SK-N-SH (cell line): ENCODE data around the gene SRD5A3. TPM values are rescaled to one million over a fixed set of nuclear protein-coding genes. Genes with fewer than 3 reads are reported as not detected.

ENCODE experiments used
- CTCF ChIA-PET: fragments of 300-600, 350-600 bp; formaldehyde crosslinking; extraction: SDS; loops from one replicate; lab custom pipeline; 2021; lab: Yijun Ruan, JAX
- POLR2A ChIA-PET: fragments of 350-600 bp; sonication (Branson Sonifier 250); formaldehyde crosslinking; extraction: SDS; loops from one replicate; lab custom pipeline; 2020; ENCODE audit warnings: antibody characterized with exemption, inconsistent platforms; lab: Yijun Ruan, JAX
- DNase-seq: peaks from one replicate; pipeline ENCODE4 v3.0.0; 2012
- H2AFZ ChIP-seq: fragments of 200-600 bp; sonication (generic); 2 replicates; pipeline ENCODE4 v1.8.1; 2016; ENCODE audit warnings: antibody characterized with exemption, mild to moderate bottlenecking, low read depth
- H3F3A ChIP-seq: fragments of 200-600 bp; sonication (generic); replicated peaks from 2 replicates; pipeline ENCODE3; 2016; ENCODE audit warnings: antibody characterized with exemption, mild to moderate bottlenecking; ENCODE audit not compliant: insufficient read depth
- H3K27ac ChIP-seq, 2 experiments: fragments of 200-500 bp in 1 of 2; fragments of 200-600 bp in 1 of 2; sonication (Bioruptor generic) in 1 of 2; sonication (generic), shearing (Covaris generic) in 1 of 2; 2 replicates each; pipeline versions ENCODE4 v1.5.1 to v1.6.1; 2014 to 2016; ENCODE audit warnings: low read depth in 2 of 2, inconsistent platforms in 1 of 2, low read length in 1 of 2, mild to moderate bottlenecking in 1 of 2, mixed read lengths in 1 of 2
- H3K27me3 ChIP-seq: fragments of 200-600 bp; sonication (generic), shearing (Covaris generic); 2 replicates; pipeline ENCODE4 v1.6.1; 2016; ENCODE audit warnings: mixed run types; ENCODE audit not compliant: insufficient read depth
- H3K36me3 ChIP-seq, 2 experiments: fragments of 200-500 bp in 1 of 2; fragments of 200-600 bp in 1 of 2; sonication (Bioruptor generic) in 1 of 2; sonication (generic) in 1 of 2; replicated peaks in 1 of 2; 2 replicates each; pipeline versions ENCODE3 to v1.5.1; 2014 to 2016; ENCODE audit warnings: low read length in 1 of 2, mild to moderate bottlenecking in 1 of 2; ENCODE audit not compliant: insufficient read depth in 2 of 2, control insufficient read depth in 1 of 2
- H3K4me1 ChIP-seq, 2 experiments: fragments of 200-500 bp in 1 of 2; fragments of 200-600 bp in 1 of 2; sonication (Bioruptor generic) in 1 of 2; sonication (generic), shearing (Covaris generic) in 1 of 2; 2 replicates each; pipeline versions ENCODE4 v1.5.1 to v1.6.1; 2014 to 2016; ENCODE audit warnings: low read depth in 1 of 2, low read length in 1 of 2, mixed run types in 1 of 2; ENCODE audit not compliant: insufficient read depth in 2 of 2, control insufficient read depth in 1 of 2
- H3K4me2 ChIP-seq: fragments of 200-600 bp; sonication (generic), shearing (Covaris generic); 2 replicates; pipeline ENCODE4 v1.6.1; 2017; ENCODE audit warnings: mixed run types
- H3K4me3 ChIP-seq, 2 experiments: fragments of 200-500 bp in 1 of 2; fragments of 200-600 bp in 1 of 2; sonication (Bioruptor generic) in 1 of 2; sonication (generic), shearing (Covaris generic) in 1 of 2; 2 replicates each; pipeline versions ENCODE4 v1.5.1 to v1.8.1; 2014 to 2016; ENCODE audit warnings: low read depth in 2 of 2, inconsistent platforms in 1 of 2, low read length in 1 of 2, mild to moderate bottlenecking in 1 of 2, mixed read lengths in 1 of 2, moderate library complexity in 1 of 2
- H3K79me2 ChIP-seq: fragments of 200-600 bp; sonication (generic); 2 replicates; pipeline ENCODE4 v1.8.1; 2017; ENCODE audit warnings: mild to moderate bottlenecking; ENCODE audit not compliant: insufficient read depth
- H3K9ac ChIP-seq: fragments of 200-600 bp; sonication (generic); 2 replicates; pipeline ENCODE4 v1.6.1; 2017; ENCODE audit warnings: mixed run types
- H3K9me2 ChIP-seq: fragments of 200-600 bp; sonication (generic); 2 replicates; pipeline ENCODE4 v1.6.1; 2017; ENCODE audit warnings: mixed run types
- H3K9me3 ChIP-seq: fragments of 200-600 bp; sonication (generic); 2 replicates; pipeline ENCODE4 v1.6.1; 2017; ENCODE audit warnings: mixed run types, mild to moderate bottlenecking, moderate library complexity
- H4K20me1 ChIP-seq: fragments of 200-600 bp; sonication (generic); 2 replicates; pipeline ENCODE4 v1.6.1; 2017; ENCODE audit warnings: mild to moderate bottlenecking, mixed run types; ENCODE audit not compliant: insufficient read depth
- CHD2 ChIP-seq: fragments of 150-350 bp; IDR thresholded peaks from 2 replicates; pipeline ENCODE4 v1.6.1; 2018; ENCODE audit warnings: low read length; ENCODE audit not compliant: partially characterized antibody
- ELF1 ChIP-seq: IDR thresholded peaks from 2 replicates; pipeline ENCODE4 v1.4.0; 2012
- FOXJ3 ChIP-seq: sonication (generic); formaldehyde crosslinking; IDR thresholded peaks from 2 replicates; pipeline ENCODE4 v1.5.1; 2020; ENCODE audit warnings: mild to moderate bottlenecking, missing genetic modification reagents
- IRF3 ChIP-seq: fragments of 150-350 bp; IDR thresholded peaks from 2 replicates; pipeline ENCODE4 v1.6.1; 2016; ENCODE audit warnings: mild to moderate bottlenecking, low read depth, low read length
- JUND ChIP-seq: IDR thresholded peaks from 2 replicates; pipeline ENCODE4 v1.4.0; 2012
- MAX ChIP-seq: IDR thresholded peaks from 2 replicates; pipeline ENCODE4 v1.4.0; 2012; ENCODE audit warnings: low read depth
- NFIC ChIP-seq: IDR thresholded peaks from 2 replicates; pipeline ENCODE4 v1.4.0; 2012; ENCODE audit warnings: borderline replicate concordance
- POLR2AphosphoS5 ChIP-seq: IDR thresholded peaks from 2 replicates; pipeline ENCODE4 v1.6.1; 2012; ENCODE audit warnings: low read depth, low read length
- RCOR1 ChIP-seq: fragments of 150-350 bp; IDR thresholded peaks from 2 replicates; pipeline ENCODE4 v1.6.1; 2017; ENCODE audit warnings: antibody characterized with exemption, low read length
- RFX5 ChIP-seq: IDR thresholded peaks from 2 replicates; pipeline ENCODE4 v1.6.1; 2012; ENCODE audit warnings: mild to moderate bottlenecking, improper control_type of control experiment, low read length
- SIN3A ChIP-seq: IDR thresholded peaks from 2 replicates; pipeline ENCODE4 v1.6.1; 2012; ENCODE audit warnings: low read depth, mild to moderate bottlenecking, low read length, moderate library complexity, borderline replicate concordance
- SMC3 ChIP-seq: IDR thresholded peaks from 2 replicates; pipeline ENCODE4 v1.6.1; 2012; ENCODE audit warnings: low read depth, low read length, improper control_type of control experiment
- TAF1 ChIP-seq: IDR thresholded peaks from 2 replicates; pipeline ENCODE4 v1.6.1; 2012; ENCODE audit warnings: low read depth, mild to moderate bottlenecking, low read length, moderate library complexity, borderline replicate concordance
- TCF12 ChIP-seq: IDR thresholded peaks from 2 replicates; pipeline ENCODE4 v1.4.0; 2012
- YY1 ChIP-seq: IDR thresholded peaks from 2 replicates; pipeline ENCODE4 v1.4.0; 2012; ENCODE audit warnings: low read depth, mild to moderate bottlenecking
- WGBS: methylation state at CpG from one replicate; pipeline ENCODE4 v1.1.6; 2017; ENCODE audit warnings: low lambda C conversion rate; 5-methylcytosine and 5-hydroxymethylcytosine counted together
- polyA plus RNA-seq, 3 experiments: library from polyadenylated mRNA; depleted of rRNA; stranded (reverse); fragments of >200 nt; gene quantifications; 2 replicates each; pipeline ENCODE4 v1.2.3, GENCODE V29; 2012
- TF ChIP-seq, protein P1 (sequence below): IDR thresholded peaks from 2 replicates; pipeline ENCODE4; 2012
- TF ChIP-seq, protein P2 (sequence below): fragments of 200-600 bp; sonication (generic); IDR thresholded peaks from 2 replicates; pipeline ENCODE4 v1.6.1; 2017; ENCODE audit warnings: antibody characterized with exemption, mild to moderate bottlenecking, moderate library complexity

Gene SRD5A3
- polyA plus RNA-seq, 1 of the 3 experiments (the other 2 are of a cell fraction), result 5.1 TPM

- TF ChIP-seq IRF3, result no peak
- TF ChIP-seq RFX5, result no peak
- no peak for TF ChIP-seq MAX
- TF ChIP-seq, protein P1, sequence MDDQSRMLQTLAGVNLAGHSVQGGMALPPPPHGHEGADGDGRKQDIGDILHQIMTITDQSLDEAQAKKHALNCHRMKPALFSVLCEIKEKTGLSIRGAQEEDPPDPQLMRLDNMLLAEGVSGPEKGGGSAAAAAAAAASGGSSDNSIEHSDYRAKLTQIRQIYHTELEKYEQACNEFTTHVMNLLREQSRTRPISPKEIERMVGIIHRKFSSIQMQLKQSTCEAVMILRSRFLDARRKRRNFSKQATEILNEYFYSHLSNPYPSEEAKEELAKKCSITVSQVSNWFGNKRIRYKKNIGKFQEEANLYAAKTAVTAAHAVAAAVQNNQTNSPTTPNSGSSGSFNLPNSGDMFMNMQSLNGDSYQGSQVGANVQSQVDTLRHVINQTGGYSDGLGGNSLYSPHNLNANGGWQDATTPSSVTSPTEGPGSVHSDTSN, result no peak
- no peak for TF ChIP-seq YY1
- TF ChIP-seq POLR2AphosphoS5, result no peak
- TF ChIP-seq FOXJ3 (CRISPR knock-in tag), result no peak
- no peak for TF ChIP-seq ELF1
Measured at GRCh38 chr4:55405073-55405472, 59.0 kb downstream of the SRD5A3 start (continued).

- CTCF ChIA-PET, result no interaction called here
- no peak for DNase-seq
- Histone ChIP-seq H3K9ac (no peak overlapping the region), H3K4me2 (no peak overlapping the region), H3K36me3 (peaks cover 41 to 62% of the 10 kb centered on the region in 2 experiments), H2AFZ (no peak overlapping the region), H3K27ac (no peak overlapping the region), H3K4me3 (no peak overlapping the region), H3K9me3 (no peaks in the 10 kb centered on the region), H3K79me2 (peaks cover 97% of the 10 kb centered on the region), H3K9me2 (no peaks in the 10 kb centered on the region), H4K20me1 (peaks cover 90% of the 10 kb centered on the region), H3F3A (peaks cover 6% of the 10 kb centered on the region), H3K4me1 (no peaks in the 10 kb centered on the region; a peak in 2 of 4 replicates), H3K27me3 (no peaks in the 10 kb centered on the region)
- TF ChIP-seq NFIC (no peak), POLR2AphosphoS5 (no peak), MAX (no peak), SIN3A (no peak), TCF12 (no peak), TAF1 (no peak), RCOR1 (no peak)
- POLR2A ChIA-PET, result interaction anchor here (0.6 kb wide), 1 partner anchor 751 kb away, joined by 3 read pairs; no protein-coding TSS in a partner anchor
- WGBS, result 95% methylated on average over 2 of the region's 2 CpGs
Measured at GRCh38 chr4:55406545-55406944, 60.5 kb downstream of the SRD5A3 start.

- Histone ChIP-seq H3K9me3 (no peaks in the 10 kb centered on the region), H3K27ac (no peak overlapping the region), H3K27me3 (no peaks in the 10 kb centered on the region), H4K20me1 (peaks cover 93% of the 10 kb centered on the region), H3K36me3 (peaks cover 44 to 63% of the 10 kb centered on the region in 2 experiments), H2AFZ (no peak overlapping the region), H3K79me2 (peaks cover 98% of the 10 kb centered on the region), H3K9me2 (no peaks in the 10 kb centered on the region), H3K4me1 (no peaks in the 10 kb centered on the region; a peak in 2 of 4 replicates), H3K9ac (no peak overlapping the region), H3F3A (peaks cover 6% of the 10 kb centered on the region), H3K4me2 (no peak overlapping the region), H3K4me3 (no peak overlapping the region)
- no peak for DNase-seq
- ChIA-PET CTCF (no interaction called here), POLR2A (no interaction called here)
- WGBS, result 78% methylated on average over 3 of the region's 3 CpGs
- TF ChIP-seq RFX5 (no peak), JUND (no peak), SMC3 (no peak), TCF12 (no peak), SIN3A (no peak), CHD2 (no peak)
- TF ChIP-seq, protein P2, sequence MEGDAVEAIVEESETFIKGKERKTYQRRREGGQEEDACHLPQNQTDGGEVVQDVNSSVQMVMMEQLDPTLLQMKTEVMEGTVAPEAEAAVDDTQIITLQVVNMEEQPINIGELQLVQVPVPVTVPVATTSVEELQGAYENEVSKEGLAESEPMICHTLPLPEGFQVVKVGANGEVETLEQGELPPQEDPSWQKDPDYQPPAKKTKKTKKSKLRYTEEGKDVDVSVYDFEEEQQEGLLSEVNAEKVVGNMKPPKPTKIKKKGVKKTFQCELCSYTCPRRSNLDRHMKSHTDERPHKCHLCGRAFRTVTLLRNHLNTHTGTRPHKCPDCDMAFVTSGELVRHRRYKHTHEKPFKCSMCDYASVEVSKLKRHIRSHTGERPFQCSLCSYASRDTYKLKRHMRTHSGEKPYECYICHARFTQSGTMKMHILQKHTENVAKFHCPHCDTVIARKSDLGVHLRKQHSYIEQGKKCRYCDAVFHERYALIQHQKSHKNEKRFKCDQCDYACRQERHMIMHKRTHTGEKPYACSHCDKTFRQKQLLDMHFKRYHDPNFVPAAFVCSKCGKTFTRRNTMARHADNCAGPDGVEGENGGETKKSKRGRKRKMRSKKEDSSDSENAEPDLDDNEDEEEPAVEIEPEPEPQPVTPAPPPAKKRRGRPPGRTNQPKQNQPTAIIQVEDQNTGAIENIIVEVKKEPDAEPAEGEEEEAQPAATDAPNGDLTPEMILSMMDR, result no peak
- TF ChIP-seq, protein P1, result no peak
Measured at GRCh38 chr4:55407119-55407518, 61.1 kb downstream of the SRD5A3 start.
